SU-DHL-6 (cell line): Measurements from ENCODE around the gene KANSL3.

ENCODE experiments used
- EZH2phosphoT487 ChIP-seq: fragments of 200-600 bp; sonication (generic), shearing (Covaris generic); conservative IDR thresholded peaks from 2 replicates; pipeline ENCODE4 v1.6.1; 2018; ENCODE audit warnings: mild to moderate bottlenecking, antibody characterized with exemption, low read length, moderate library complexity, mixed read lengths
- TF ChIP-seq, protein P1 (sequence below): fragments of 200-600 bp; sonication (generic); IDR thresholded peaks from one replicate; pipeline ENCODE4 v1.5.1; 2017; ENCODE audit warnings: antibody characterized with exemption, mild to moderate bottlenecking, low read length, moderate library complexity; ENCODE audit not compliant: insufficient read depth, poor library complexity, severe bottlenecking

DNA sequence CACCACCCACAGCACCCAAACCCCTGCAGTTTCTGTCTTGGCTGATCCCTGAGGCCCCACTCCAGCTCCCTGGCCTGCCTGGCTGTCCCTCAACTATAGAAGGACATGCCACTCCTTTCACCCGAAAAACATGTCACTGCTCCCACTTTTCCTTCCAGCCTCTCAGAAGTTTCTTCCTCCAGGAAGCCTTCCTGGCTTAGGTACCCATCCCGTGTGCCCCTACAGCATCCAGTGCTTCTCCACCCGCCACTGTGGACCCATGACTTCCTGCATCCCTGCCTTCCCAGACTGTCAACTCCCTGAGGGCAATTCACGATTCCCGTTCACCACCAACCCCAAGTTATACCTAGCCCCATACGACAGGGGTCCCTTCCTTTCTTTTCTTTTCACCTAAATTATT, 80.1 kb downstream of the KANSL3 start:
- TF ChIP-seq, protein P1, sequence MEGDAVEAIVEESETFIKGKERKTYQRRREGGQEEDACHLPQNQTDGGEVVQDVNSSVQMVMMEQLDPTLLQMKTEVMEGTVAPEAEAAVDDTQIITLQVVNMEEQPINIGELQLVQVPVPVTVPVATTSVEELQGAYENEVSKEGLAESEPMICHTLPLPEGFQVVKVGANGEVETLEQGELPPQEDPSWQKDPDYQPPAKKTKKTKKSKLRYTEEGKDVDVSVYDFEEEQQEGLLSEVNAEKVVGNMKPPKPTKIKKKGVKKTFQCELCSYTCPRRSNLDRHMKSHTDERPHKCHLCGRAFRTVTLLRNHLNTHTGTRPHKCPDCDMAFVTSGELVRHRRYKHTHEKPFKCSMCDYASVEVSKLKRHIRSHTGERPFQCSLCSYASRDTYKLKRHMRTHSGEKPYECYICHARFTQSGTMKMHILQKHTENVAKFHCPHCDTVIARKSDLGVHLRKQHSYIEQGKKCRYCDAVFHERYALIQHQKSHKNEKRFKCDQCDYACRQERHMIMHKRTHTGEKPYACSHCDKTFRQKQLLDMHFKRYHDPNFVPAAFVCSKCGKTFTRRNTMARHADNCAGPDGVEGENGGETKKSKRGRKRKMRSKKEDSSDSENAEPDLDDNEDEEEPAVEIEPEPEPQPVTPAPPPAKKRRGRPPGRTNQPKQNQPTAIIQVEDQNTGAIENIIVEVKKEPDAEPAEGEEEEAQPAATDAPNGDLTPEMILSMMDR: no peak
- TF ChIP-seq EZH2phosphoT487: no peak
